Glutamatergic neuron (in vitro differentiated cells): ENCODE measurements around the gene DNM3. TPM values are rescaled to one million over a fixed set of nuclear protein-coding genes. Genes with fewer than 3 reads are reported as not detected.

Experiments
- DNase-seq: peaks from one replicate; pipeline ENCODE4 v3.0.0; 2022
- H3K27ac Mint-ChIP-seq: one replicate; pipeline ENCODE4 v1.8.0; 2020; ENCODE audit warnings: mild to moderate bottlenecking, mixed read lengths, inconsistent platforms; ENCODE audit not compliant: unreplicated experiment
- H3K27me3 Mint-ChIP-seq: one replicate; pipeline ENCODE4 v1.8.0; 2020; ENCODE audit warnings: mild to moderate bottlenecking, moderate library complexity, mixed read lengths, inconsistent platforms; ENCODE audit not compliant: unreplicated experiment
- H3K36me3 Mint-ChIP-seq: one replicate; pipeline ENCODE4 v1.8.0; 2020; ENCODE audit warnings: mild to moderate bottlenecking, mixed read lengths, inconsistent platforms; ENCODE audit not compliant: unreplicated experiment
- H3K4me1 Mint-ChIP-seq: one replicate; pipeline ENCODE4 v1.8.0; 2020; ENCODE audit warnings: mild to moderate bottlenecking, low read depth, mixed read lengths, inconsistent platforms; ENCODE audit not compliant: unreplicated experiment
- H3K4me3 Mint-ChIP-seq: one replicate; pipeline ENCODE4 v1.8.0; 2020; ENCODE audit warnings: mild to moderate bottlenecking, mixed read lengths, inconsistent platforms; ENCODE audit not compliant: unreplicated experiment
- H3K9me3 Mint-ChIP-seq: one replicate; pipeline ENCODE4 v1.8.0; 2020; ENCODE audit warnings: mild to moderate bottlenecking, moderate library complexity, mixed read lengths, inconsistent platforms; ENCODE audit not compliant: unreplicated experiment
- total RNA-seq: library from RNA; stranded (reverse); fragmentation: NEBNext Ultra II Directional; extraction: Animal tissue kit (Norgen Biotek cat#: 25700); gene quantifications from one replicate; pipeline ENCODE4 v1.2.1, GENCODE V29; 2021; ENCODE audit not compliant: unreplicated experiment
- TF ChIP-seq, protein P1 (sequence below): fragments of 200-600 bp; sonication (generic); IDR thresholded peaks from one replicate; pipeline ENCODE4 v1.5.0; 2021; ENCODE audit not compliant: partially characterized antibody, unreplicated experiment

DNM3 gene
- total RNA-seq, 1 donor from 2014 or later = 11.4 TPM

DNA sequence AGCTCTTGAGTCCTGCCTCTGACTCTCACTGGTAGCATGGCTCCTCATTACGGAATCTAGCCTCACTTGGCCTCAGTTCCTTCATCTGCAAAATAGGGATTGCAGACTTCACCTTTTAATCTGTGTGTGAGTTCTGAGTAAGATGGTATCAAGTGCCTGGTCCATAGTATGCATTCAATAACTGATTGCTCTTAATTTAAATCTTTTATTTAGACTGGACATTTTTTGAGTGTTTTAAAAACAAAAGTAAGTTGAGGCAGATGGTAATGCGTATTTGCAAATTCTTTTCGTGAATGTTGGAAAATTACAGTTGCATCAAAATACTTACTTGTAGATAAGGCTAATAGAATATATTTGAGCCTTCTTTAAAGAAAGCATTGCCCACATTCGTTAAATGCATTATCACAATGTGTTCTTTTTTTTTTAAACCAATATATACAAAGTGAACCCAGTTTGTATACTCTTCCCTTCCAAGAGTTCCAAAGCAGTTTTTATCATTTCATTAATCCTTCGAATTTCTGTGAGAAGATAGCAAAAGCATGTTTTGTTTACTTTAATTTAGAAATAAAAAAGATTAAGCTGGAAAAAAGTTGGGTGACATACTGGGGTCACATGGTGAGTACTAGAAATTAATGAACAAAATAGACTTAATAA lies 8.1 kb downstream of the DNM3 start:
- TF ChIP-seq, protein P1, sequence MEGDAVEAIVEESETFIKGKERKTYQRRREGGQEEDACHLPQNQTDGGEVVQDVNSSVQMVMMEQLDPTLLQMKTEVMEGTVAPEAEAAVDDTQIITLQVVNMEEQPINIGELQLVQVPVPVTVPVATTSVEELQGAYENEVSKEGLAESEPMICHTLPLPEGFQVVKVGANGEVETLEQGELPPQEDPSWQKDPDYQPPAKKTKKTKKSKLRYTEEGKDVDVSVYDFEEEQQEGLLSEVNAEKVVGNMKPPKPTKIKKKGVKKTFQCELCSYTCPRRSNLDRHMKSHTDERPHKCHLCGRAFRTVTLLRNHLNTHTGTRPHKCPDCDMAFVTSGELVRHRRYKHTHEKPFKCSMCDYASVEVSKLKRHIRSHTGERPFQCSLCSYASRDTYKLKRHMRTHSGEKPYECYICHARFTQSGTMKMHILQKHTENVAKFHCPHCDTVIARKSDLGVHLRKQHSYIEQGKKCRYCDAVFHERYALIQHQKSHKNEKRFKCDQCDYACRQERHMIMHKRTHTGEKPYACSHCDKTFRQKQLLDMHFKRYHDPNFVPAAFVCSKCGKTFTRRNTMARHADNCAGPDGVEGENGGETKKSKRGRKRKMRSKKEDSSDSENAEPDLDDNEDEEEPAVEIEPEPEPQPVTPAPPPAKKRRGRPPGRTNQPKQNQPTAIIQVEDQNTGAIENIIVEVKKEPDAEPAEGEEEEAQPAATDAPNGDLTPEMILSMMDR = no peak
- Mint-ChIP-seq H3K27ac (no peak overlapping the region), H3K4me3 (no peak overlapping the region), H3K9me3 (no peaks in the 10 kb centered on the region), H3K36me3 (no peaks in the 10 kb centered on the region), H3K27me3 (peaks cover 2% of the 10 kb centered on the region), H3K4me1 (no peaks in the 10 kb centered on the region)
- DNase-seq = no peak

DNA sequence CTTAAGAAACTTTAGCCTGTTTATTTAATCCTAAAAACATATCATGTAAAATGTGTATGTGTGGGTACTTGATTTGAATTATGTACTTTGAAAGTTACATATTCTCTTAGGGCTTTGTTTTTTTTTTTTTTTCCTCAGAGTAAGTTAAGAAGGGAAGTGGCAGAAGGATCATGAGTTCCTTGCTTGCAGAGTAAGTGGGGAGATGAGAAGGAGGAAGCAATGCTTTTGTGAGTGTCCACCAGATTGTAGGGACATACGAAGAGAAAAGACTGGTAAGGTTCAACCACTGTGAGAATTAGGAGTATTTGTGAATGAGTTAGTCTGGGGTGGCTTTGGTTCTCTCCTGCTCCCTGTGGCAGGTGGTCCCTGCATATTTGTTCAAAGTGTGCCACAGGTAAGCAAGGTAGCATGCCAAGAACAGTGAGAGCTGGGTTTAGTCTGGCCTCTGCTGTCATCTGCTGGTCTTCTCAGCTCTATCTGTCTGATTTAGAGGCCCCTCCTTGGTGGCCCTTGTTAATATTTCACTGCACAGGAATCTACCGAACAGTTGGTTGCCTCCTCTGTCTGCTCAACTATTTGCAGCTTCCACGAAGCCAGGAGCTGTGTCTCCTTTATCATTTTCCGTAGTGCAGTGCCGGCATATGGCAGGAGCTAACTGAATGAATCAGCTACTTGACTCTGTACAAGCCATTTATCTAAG lies 9.5 kb downstream of the DNM3 start:
- Mint-ChIP-seq H3K4me1 (no peaks in the 10 kb centered on the region), H3K27ac (no peak overlapping the region), H3K36me3 (peaks cover 4% of the 10 kb centered on the region), H3K27me3 (peaks cover 2% of the 10 kb centered on the region), H3K9me3 (no peaks in the 10 kb centered on the region), H3K4me3 (no peak overlapping the region)
- DNase-seq = no peak
- TF ChIP-seq, protein P1 = no peak

DNA sequence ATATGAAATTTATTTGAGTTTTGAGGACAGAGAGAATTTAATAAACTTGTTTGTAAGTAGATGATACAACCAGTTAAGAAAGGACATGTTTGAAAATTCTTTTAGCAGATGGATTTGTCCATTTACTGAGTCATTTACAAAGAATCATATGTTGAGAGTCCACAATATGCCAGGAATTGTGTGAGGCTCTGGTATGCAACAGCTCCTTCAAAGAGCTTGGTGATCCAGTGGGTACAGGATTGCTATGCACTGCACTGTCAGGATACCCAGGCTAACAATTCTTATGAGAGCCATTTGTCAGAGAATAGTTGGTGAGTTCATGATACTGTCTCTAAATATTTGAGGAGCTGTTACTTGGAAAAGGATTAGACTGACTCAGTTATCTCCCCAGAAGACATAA lies 11.0 kb downstream of the DNM3 start:
- peaks cover 4% of the 10 kb centered on the region for H3K36me3 Mint-ChIP-seq
- no peak overlapping the region for H3K27ac Mint-ChIP-seq
- H3K27me3 Mint-ChIP-seq = peaks cover 2% of the 10 kb centered on the region

DNA sequence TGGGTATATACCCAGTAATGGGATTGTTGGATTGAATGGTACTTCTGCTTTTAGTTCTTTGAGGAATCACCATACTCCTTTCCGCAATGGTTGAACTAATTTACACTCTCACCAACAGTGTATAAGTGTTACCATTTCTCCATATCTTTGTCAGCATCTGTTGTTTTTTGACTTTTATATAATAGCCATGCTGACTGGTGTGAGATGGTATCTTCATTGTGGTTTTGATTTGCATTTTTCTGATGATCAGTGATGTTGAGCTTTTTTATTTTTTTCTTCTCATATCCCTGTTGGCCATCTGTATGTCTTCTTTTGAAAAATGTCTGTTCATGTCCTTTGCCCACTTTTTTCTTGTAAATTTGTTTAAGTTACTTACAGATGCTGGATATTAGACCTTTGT lies 14.1 kb downstream of the DNM3 start:
- TF ChIP-seq, protein P1 = no peak
- Mint-ChIP-seq H3K27ac (no peak overlapping the region), H3K27me3 (peaks cover 2% of the 10 kb centered on the region), H3K36me3 (peaks cover 4% of the 10 kb centered on the region), H3K4me3 (no peak overlapping the region), H3K4me1 (no peaks in the 10 kb centered on the region), H3K9me3 (no peaks in the 10 kb centered on the region)
- DNase-seq = no peak

More for the DNA sequence above, 11.0 kb downstream of the DNM3 start:
- TF ChIP-seq, protein P1 = no peak
- no peak for DNase-seq
- Mint-ChIP-seq H3K9me3 (no peaks in the 10 kb centered on the region), H3K4me1 (no peaks in the 10 kb centered on the region), H3K4me3 (no peak overlapping the region)

DNA sequence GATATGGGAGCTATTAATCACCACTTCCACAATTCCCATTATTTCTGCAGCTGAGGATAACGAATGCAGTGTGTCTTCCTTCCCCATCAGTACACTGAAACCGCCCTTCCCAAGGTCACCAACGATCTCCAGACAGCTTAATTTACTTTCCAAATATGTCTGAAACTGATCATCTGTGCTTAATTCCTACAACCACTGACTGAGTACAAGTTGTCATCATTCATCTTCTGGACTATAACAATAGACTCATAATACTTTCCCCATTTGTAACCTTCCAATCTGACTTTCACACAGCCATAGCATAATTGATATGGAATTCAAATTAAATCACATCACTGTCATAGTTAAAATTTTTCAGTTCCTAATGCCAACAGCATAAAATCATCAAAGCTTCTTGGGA lies 17.4 kb downstream of the DNM3 start:
- Mint-ChIP-seq H3K27ac (no peak overlapping the region), H3K27me3 (no peaks in the 10 kb centered on the region), H3K36me3 (peaks cover 4% of the 10 kb centered on the region), H3K4me3 (no peak overlapping the region), H3K4me1 (no peaks in the 10 kb centered on the region), H3K9me3 (no peaks in the 10 kb centered on the region)
- TF ChIP-seq, protein P1 = no peak
- DNase-seq = no peak
